ENCODE results near the gene NSDHL. TPM values are rescaled to one million over a fixed set of nuclear protein-coding genes. Genes with fewer than 3 reads are reported as not detected.
A peak's percentile ranks its signal among the peaks of the same experiment; 100 is the strongest.

NSDHL gene
- total RNA-seq, 1 donor from 2014 or later = 34.2 TPM

GRCh38 chrX:152898442-152898841, 67.6 kb downstream of the NSDHL start:
- H3K27me3 ChIP-seq (ENCODE audit: insufficient read depth, low read length) = no peaks in the 10 kb centered on the region
- no peak for FAIRE-seq
- H3K9me3 ChIP-seq (ENCODE audit: insufficient read depth, low read depth, low read length) = no peaks in the 10 kb centered on the region
- no peaks in the 10 kb centered on the region for H3K79me2 ChIP-seq (ENCODE audit: insufficient read depth, low read length)
- H3K27ac ChIP-seq (ENCODE audit: low read depth, low read length) = no peak overlapping the region
- H3K4me1 Mint-ChIP-seq (ENCODE audit: low read depth, unreplicated experiment) = peaks cover 13% of the 10 kb centered on the region
- no peak overlapping the region for H3K27ac Mint-ChIP-seq (ENCODE audit: unreplicated experiment)
- peaks cover 2% of the 10 kb centered on the region for H3K27me3 Mint-ChIP-seq (ENCODE audit: low read depth, unreplicated experiment)
- DNase-seq (ENCODE audit: low read depth) = no peak
- peak overlapping the region; percentile 42 for H3K4me3 ChIP-seq (ENCODE audit: insufficient read depth, low read depth, low read length)
- H3K9ac ChIP-seq (ENCODE audit: low read length) = peak overlapping the region; percentile 66
- H4K20me1 ChIP-seq (ENCODE audit: insufficient read depth, low read length) = no peaks in the 10 kb centered on the region
- no peak for TF ChIP-seq CTCF (IDR thresholded peaks at IDR 0.05; ENCODE audit: insufficient read depth, low read depth, low read length)
- TF ChIP-seq EZH2 (IDR thresholded peaks at IDR 0.05; ENCODE audit: insufficient read depth, low read length) = no peak
- H3K4me2 ChIP-seq (ENCODE audit: low read length) = peak overlapping the region; percentile 79
- H2AFZ ChIP-seq (ENCODE audit: low read depth, low read length) = no peak overlapping the region
- no peaks in the 10 kb centered on the region for H3K36me3 Mint-ChIP-seq (ENCODE audit: low read depth, unreplicated experiment)
- H3K4me3 Mint-ChIP-seq (ENCODE audit: unreplicated experiment) = peak overlapping the region; percentile 74
- peaks cover 22% of the 10 kb centered on the region for H3K4me1 ChIP-seq (ENCODE audit: insufficient read depth, low read length)
- no peaks in the 10 kb centered on the region for H3K36me3 ChIP-seq (ENCODE audit: insufficient read depth, low read length)
- no peaks in the 10 kb centered on the region for H3K9me3 Mint-ChIP-seq (ENCODE audit: unreplicated experiment)

- Mint-ChIP-seq H3K27me3 (ENCODE audit: low read depth, unreplicated experiment) (no peaks in the 10 kb centered on the region), H3K4me1 (ENCODE audit: low read depth, unreplicated experiment) (peaks cover 13% of the 10 kb centered on the region), H3K4me3 (ENCODE audit: unreplicated experiment) (no peak overlapping the region), H3K27ac (ENCODE audit: unreplicated experiment) (no peak overlapping the region), H3K36me3 (ENCODE audit: low read depth, unreplicated experiment) (no peaks in the 10 kb centered on the region), H3K9me3 (ENCODE audit: unreplicated experiment) (no peaks in the 10 kb centered on the region)
- H3K4me2 ChIP-seq (ENCODE audit: low read length) = no peak overlapping the region
- DNase-seq (ENCODE audit: low read depth) = no peak
- H3K4me3 ChIP-seq (ENCODE audit: insufficient read depth, low read depth, low read length) = no peak overlapping the region
- no peak overlapping the region for H2AFZ ChIP-seq (ENCODE audit: low read depth, low read length)
- H3K9ac ChIP-seq (ENCODE audit: low read length) = no peak overlapping the region
- no peaks in the 10 kb centered on the region for H3K27me3 ChIP-seq (ENCODE audit: insufficient read depth, low read length)
- TF ChIP-seq CTCF (IDR thresholded peaks at IDR 0.05; ENCODE audit: insufficient read depth, low read depth, low read length) (no peak), EZH2 (IDR thresholded peaks at IDR 0.05; ENCODE audit: insufficient read depth, low read length) (no peak)
- no peaks in the 10 kb centered on the region for H4K20me1 ChIP-seq (ENCODE audit: insufficient read depth, low read length)
- no peak overlapping the region for H3K27ac ChIP-seq (ENCODE audit: low read depth, low read length)
- H3K4me1 ChIP-seq (ENCODE audit: insufficient read depth, low read length) = peaks cover 27% of the 10 kb centered on the region
- H3K79me2 ChIP-seq (ENCODE audit: insufficient read depth, low read length) = no peaks in the 10 kb centered on the region
- no peaks in the 10 kb centered on the region for H3K36me3 ChIP-seq (ENCODE audit: insufficient read depth, low read length)
- no peaks in the 10 kb centered on the region for H3K9me3 ChIP-seq (ENCODE audit: insufficient read depth, low read depth, low read length)
- FAIRE-seq = no peak
Observed at GRCh38 chrX:152899111-152899873, 68.4 kb downstream of the NSDHL start.

All from astrocyte (in vitro differentiated cells and primary cell).